Measurements from ENCODE around the gene PNMA8B.
"Not testable (repeated sequence)": the region's sequence is repeated elsewhere in the genome, so short reads cannot be mapped to it uniquely, and the experiment has no call there.

The PNMA8B gene

GRCh38 chr19:46495786-46496099 lies at the start of gene PNMA8B:
Gene PNMA8B, minus strand, starts transcription at chr19:46495867. Its CDS starts 402 bp downstream, at chr19:46495465.
- DNase-seq (ENCODE audit: low read depth) = no peak

GRCh38 chr19:46544651-46545050 lies 49.0 kb upstream of the PNMA8B start:
- DNase-seq (ENCODE audit: low read depth) = no peak

GRCh38 chr19:46542428-46543230 lies 47.0 kb upstream of the PNMA8B start:
- peak; percentile 41 for DNase-seq (ENCODE audit: low read depth)

- DNase-seq (ENCODE audit: low read depth) = no peak
Observed at GRCh38 chr19:46537136-46538097, 41.8 kb upstream of the PNMA8B start.

GRCh38 chr19:46536391-46536790 lies 40.7 kb upstream of the PNMA8B start:
- DNase-seq (ENCODE audit: low read depth) = no peak

GRCh38 chr19:46533621-46534081 lies 38.0 kb upstream of the PNMA8B start:
- no peak for DNase-seq (ENCODE audit: low read depth)

- DNase-seq (ENCODE audit: low read depth) = no peak
Observed at GRCh38 chr19:46533078-46533620, 37.5 kb upstream of the PNMA8B start.

GRCh38 chr19:46530636-46531035 lies 35.0 kb upstream of the PNMA8B start:
- DNase-seq (ENCODE audit: low read depth) = no peak

GRCh38 chr19:46529622-46530451 lies 34.2 kb upstream of the PNMA8B start:
- peak; percentile 26 for DNase-seq (ENCODE audit: low read depth)

- no peak for DNase-seq (ENCODE audit: low read depth)
Observed at GRCh38 chr19:46528601-46529590, 33.2 kb upstream of the PNMA8B start.

GRCh38 chr19:46526801-46527200 lies 31.1 kb upstream of the PNMA8B start:
- DNase-seq (ENCODE audit: low read depth) = not testable (repeated sequence)

- DNase-seq (ENCODE audit: low read depth) = no peak
Observed at GRCh38 chr19:46524308-46524707, 28.6 kb upstream of the PNMA8B start.

GRCh38 chr19:46522988-46523387 lies 27.3 kb upstream of the PNMA8B start:
- DNase-seq (ENCODE audit: low read depth) = not testable (repeated sequence)

- DNase-seq (ENCODE audit: low read depth) = no peak
Observed at GRCh38 chr19:46521241-46521868, 25.7 kb upstream of the PNMA8B start.

- no peak for DNase-seq (ENCODE audit: low read depth)
Observed at GRCh38 chr19:46520616-46521015, 24.9 kb upstream of the PNMA8B start.

- no peak for DNase-seq (ENCODE audit: low read depth)
Observed at GRCh38 chr19:46517471-46517870, 21.8 kb upstream of the PNMA8B start.

- no peak for DNase-seq (ENCODE audit: low read depth)
Observed at GRCh38 chr19:46515879-46516350, 20.2 kb upstream of the PNMA8B start.

GRCh38 chr19:46515290-46515609 lies 19.6 kb upstream of the PNMA8B start:
- no peak for DNase-seq (ENCODE audit: low read depth)

GRCh38 chr19:46514589-46515289 lies 19.1 kb upstream of the PNMA8B start:
- DNase-seq (ENCODE audit: low read depth) = no peak

Measured in GM04503 (cell line).